GM23248 (cell line): Measurements from ENCODE around the gene SFMBT2. TPM values are rescaled to one million over a fixed set of nuclear protein-coding genes. Genes with fewer than 3 reads are reported as not detected.

Source experiments
- DNase-seq: peaks from one replicate; pipeline ENCODE4 v3.0.0-alpha.2; 2015
- H2AFZ ChIP-seq: fragments of 200-600 bp; sonication (generic); 2 replicates; pipeline ENCODE4 v1.6.1; 2016; ENCODE audit warnings: antibody characterized with exemption
- H3F3A ChIP-seq: fragments of 200-600 bp; sonication (generic); 2 replicates; pipeline ENCODE4 v1.6.1; 2016; ENCODE audit warnings: mild to moderate bottlenecking, antibody characterized with exemption, mixed run types; ENCODE audit not compliant: insufficient read depth
- H3K27ac ChIP-seq: fragments of 200-600 bp; sonication (generic); 2 replicates; pipeline ENCODE4 v1.5.1; 2016; ENCODE audit warnings: mild to moderate bottlenecking
- H3K27me3 ChIP-seq: fragments of 200-600 bp; sonication (generic); replicated peaks from 2 replicates; pipeline ENCODE4 v1.6.1; 2016; ENCODE audit warnings: mild to moderate bottlenecking; ENCODE audit not compliant: insufficient read depth
- H3K36me3 ChIP-seq: fragments of 200-600 bp; sonication (generic); 2 replicates; pipeline ENCODE4 v1.6.1; 2016; ENCODE audit warnings: low read depth, mild to moderate bottlenecking
- H3K4me1 ChIP-seq: fragments of 200-600 bp; sonication (generic); 2 replicates; pipeline ENCODE4 v1.6.1; 2016; ENCODE audit warnings: mild to moderate bottlenecking; ENCODE audit not compliant: insufficient read depth
- H3K4me2 ChIP-seq: fragments of 200-600 bp; sonication (generic); one replicate; pipeline ENCODE4 v1.6.1; 2016; ENCODE audit warnings: mild to moderate bottlenecking; ENCODE audit not compliant: unreplicated experiment
- H3K4me3 ChIP-seq: fragments of 200-600 bp; sonication (generic); 2 replicates; pipeline ENCODE4 v1.5.1; 2016; ENCODE audit warnings: mild to moderate bottlenecking
- H3K79me2 ChIP-seq: fragments of 200-600 bp; sonication (generic); 2 replicates; pipeline ENCODE4 v1.6.1; 2016; ENCODE audit warnings: mild to moderate bottlenecking; ENCODE audit not compliant: insufficient read depth
- H3K9ac ChIP-seq: fragments of 200-600 bp; sonication (generic); 2 replicates; pipeline ENCODE4 v1.6.1; 2016; ENCODE audit warnings: mild to moderate bottlenecking
- H3K9me2 ChIP-seq: fragments of 200-600 bp; sonication (generic); 2 replicates; pipeline ENCODE4 v1.6.1; 2016; ENCODE audit warnings: mixed run types, mild to moderate bottlenecking, moderate library complexity; ENCODE audit not compliant: insufficient read depth
- H3K9me3 ChIP-seq: fragments of 200-600 bp; sonication (generic); one replicate; pipeline ENCODE4 v1.6.1; 2017; ENCODE audit warnings: low read depth
- H4K20me1 ChIP-seq: fragments of 200-600 bp; sonication (generic); 2 replicates; pipeline ENCODE4 v1.6.0; 2016; ENCODE audit not compliant: insufficient read depth
- EZH2 ChIP-seq: fragments of 200-600 bp; sonication (generic); IDR thresholded peaks from 2 replicates; pipeline ENCODE4 v1.6.1; 2018; ENCODE audit warnings: antibody characterized with exemption, mild to moderate bottlenecking; ENCODE audit not compliant: insufficient read depth, poor library complexity, severe bottlenecking
- EZH2phosphoT487 ChIP-seq: fragments of 200-600 bp; sonication (generic); IDR thresholded peaks from 2 replicates; pipeline ENCODE4 v1.6.1; 2018; ENCODE audit warnings: antibody characterized with exemption, moderate library complexity, mild to moderate bottlenecking, low read depth; ENCODE audit not compliant: insufficient read depth
- WGBS, 2 experiments: methylation state at CpG; one replicate each; pipeline ENCODE4 v1.1.6; 2015 to 2017; ENCODE audit warnings: low lambda C conversion rate in 2 of 2, low coverage in 1 of 2; ENCODE audit errors: missing lambda C conversion rate in 2 of 2; 5-methylcytosine and 5-hydroxymethylcytosine counted together
- in situ Hi-C: fragments of 300-500 bp; cut with MboI; formaldehyde crosslinking; loops from 2 replicates; pipeline ENCODE4 v1.15.0; 2020
- polyA plus RNA-seq: library from polyadenylated mRNA; unstranded; fragments of >200 nt; fragmentation: Nextera tagmentation; extraction: Ambion mirVana; gene quantifications from 2 replicates; pipeline ENCODE4 v1.2.1, GENCODE V29; 2016
- total RNA-seq: library from RNA; depleted of rRNA; stranded (reverse); fragments of >200 nt; shearing (Covaris generic); gene quantifications from 2 replicates; pipeline ENCODE4 v1.2.3, GENCODE V29; 2014

SFMBT2 gene
- total and polyA plus RNA-seq, 2 experiments from 2014 or later, result 0.22 TPM; not detected in 1

DNA sequence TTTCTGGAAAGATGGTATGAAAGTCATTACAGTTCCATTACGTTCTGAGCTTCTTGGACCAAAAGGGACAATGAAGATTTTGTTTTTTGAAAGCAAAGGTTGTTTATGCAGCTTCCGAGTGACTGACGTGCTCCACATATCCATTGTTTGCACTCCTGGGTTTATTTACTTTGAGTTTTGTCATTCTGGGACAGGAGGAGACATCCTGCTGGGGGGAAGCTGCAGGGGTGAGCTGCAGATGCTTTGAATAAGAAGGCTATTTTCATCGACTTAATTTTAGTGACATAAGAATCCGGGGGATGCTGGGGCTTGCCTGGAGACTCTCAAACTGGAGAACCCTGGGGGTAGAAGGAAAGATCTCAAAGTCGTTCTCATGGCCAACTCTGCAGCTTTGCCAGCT lies 12.7 kb upstream of the SFMBT2 start:
- no peaks in the 10 kb centered on the region for H3K36me3 ChIP-seq
- DNase-seq, result no peak
- H3K79me2 ChIP-seq, result no peaks in the 10 kb centered on the region
- no peak overlapping the region for H3K27ac ChIP-seq
- H3K9me2 ChIP-seq, result no peaks in the 10 kb centered on the region
- no peak overlapping the region for H2AFZ ChIP-seq
- in situ Hi-C loops, result loop anchor here (25.0 kb wide), 2 partner anchors 761 to 986 kb away; no protein-coding TSS in a partner anchor
- no peaks in the 10 kb centered on the region for H3F3A ChIP-seq
- H3K4me2 ChIP-seq, result no peak overlapping the region
- peaks cover 22% of the 10 kb centered on the region; the same call in 1 of the 2 replicates for H3K27me3 ChIP-seq
- H4K20me1 ChIP-seq, result no peaks in the 10 kb centered on the region
- no peak overlapping the region for H3K9ac ChIP-seq
- no peaks in the 10 kb centered on the region for H3K9me3 ChIP-seq
- no peak overlapping the region for H3K4me3 ChIP-seq
- 11% methylated on average over 6 of the region's 6 CpGs for WGBS, 2 experiments
- TF ChIP-seq EZH2, result no peak
- TF ChIP-seq EZH2phosphoT487, result no peak
- no peaks in the 10 kb centered on the region for H3K4me1 ChIP-seq

DNA sequence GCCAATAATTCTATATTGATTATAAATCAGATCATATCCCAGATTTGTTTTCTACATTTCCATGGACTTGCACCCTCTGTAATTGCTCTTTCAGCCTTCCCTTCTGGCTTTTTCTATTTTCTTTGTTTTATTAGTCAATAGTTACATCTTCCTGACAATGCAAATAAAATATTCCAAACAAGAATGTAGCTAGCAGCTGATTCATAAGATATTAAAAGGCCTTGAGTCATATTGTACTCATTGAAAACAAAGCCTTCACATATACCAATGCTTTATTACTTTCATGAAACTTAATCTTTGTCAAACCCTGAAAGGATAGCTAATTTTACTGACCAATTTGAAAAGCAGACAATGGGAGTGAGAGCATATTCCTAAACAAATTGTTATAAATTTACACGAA lies 10.7 kb upstream of the SFMBT2 start:
- Histone ChIP-seq H3K27me3 (peaks cover 22% of the 10 kb centered on the region; the same call in 1 of the 2 replicates), H3K36me3 (no peaks in the 10 kb centered on the region), H3K9ac (no peak overlapping the region), H4K20me1 (no peaks in the 10 kb centered on the region), H3K27ac (no peak overlapping the region), H3K9me2 (no peaks in the 10 kb centered on the region), H3K4me1 (no peaks in the 10 kb centered on the region), H3K4me3 (no peak overlapping the region), H3K79me2 (no peaks in the 10 kb centered on the region), H3K4me2 (no peak overlapping the region), H2AFZ (no peak overlapping the region), H3F3A (no peaks in the 10 kb centered on the region), H3K9me3 (no peaks in the 10 kb centered on the region)
- WGBS, 2 experiments, result 32 to 53% methylated on average over 1 of the region's 1 CpG
- peak; percentile 24 for DNase-seq
- TF ChIP-seq EZH2 (no peak), EZH2phosphoT487 (no peak)
- in situ Hi-C loops, result loop anchor here (25.0 kb wide), 2 partner anchors 759 to 984 kb away; no protein-coding TSS in a partner anchor

DNA sequence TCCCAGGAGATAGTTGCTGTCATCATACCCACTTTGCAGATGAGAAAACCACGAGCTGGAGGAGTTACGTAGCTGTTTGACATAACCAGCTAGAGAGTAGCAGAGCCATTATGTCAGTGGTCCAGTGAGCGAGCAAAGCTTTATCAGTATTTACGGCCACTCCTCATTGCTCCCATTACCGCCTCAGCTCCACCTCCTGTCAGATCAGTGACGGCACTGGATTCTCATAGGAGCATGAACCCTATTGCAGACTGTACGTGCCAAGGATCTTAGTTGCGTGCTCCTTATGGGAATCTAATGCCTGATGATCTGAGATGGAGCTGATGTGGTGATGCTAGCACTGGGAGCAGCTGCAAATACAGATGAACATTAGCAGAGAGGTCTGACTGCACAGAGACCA lies 9.2 kb upstream of the SFMBT2 start:
- no peaks in the 10 kb centered on the region for H3F3A ChIP-seq
- H4K20me1 ChIP-seq, result no peaks in the 10 kb centered on the region
- in situ Hi-C loops, result loop anchor here (25.0 kb wide), 2 partner anchors 758 to 983 kb away; no protein-coding TSS in a partner anchor
- H3K9ac ChIP-seq, result no peak overlapping the region
- no peak overlapping the region for H3K27ac ChIP-seq
- TF ChIP-seq EZH2phosphoT487 (no peak), EZH2 (no peak)
- no peak for DNase-seq
- H3K27me3 ChIP-seq, result peaks cover 23% of the 10 kb centered on the region
- 60 to 61% methylated on average over 8 of the region's 8 CpGs for WGBS, 2 experiments
- no peaks in the 10 kb centered on the region for H3K79me2 ChIP-seq
- no peaks in the 10 kb centered on the region for H3K9me2 ChIP-seq
- H3K4me3 ChIP-seq, result no peak overlapping the region
- H3K36me3 ChIP-seq, result no peaks in the 10 kb centered on the region
- no peaks in the 10 kb centered on the region for H3K9me3 ChIP-seq
- H3K4me2 ChIP-seq, result no peak overlapping the region
- H3K4me1 ChIP-seq, result no peaks in the 10 kb centered on the region
- H2AFZ ChIP-seq, result no peak overlapping the region

DNA sequence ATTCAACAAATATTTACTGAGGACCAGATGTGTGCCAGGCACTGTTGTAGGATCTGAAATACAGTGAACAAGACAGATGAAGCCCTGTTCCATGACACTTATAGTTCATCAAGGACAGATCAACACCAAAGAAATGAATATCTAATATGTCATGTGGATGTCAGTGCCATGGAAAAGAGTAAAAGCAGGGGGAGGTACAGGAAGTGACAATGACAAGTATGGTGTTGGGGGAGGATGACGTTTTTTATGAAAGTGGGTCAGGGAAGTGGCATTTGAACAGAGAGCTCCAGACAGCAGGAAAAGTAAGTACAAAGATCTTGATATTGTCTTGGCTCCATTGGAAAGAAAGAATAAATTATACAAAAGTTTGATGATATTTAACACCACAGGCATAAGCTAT lies 7.0 kb upstream of the SFMBT2 start:
- Histone ChIP-seq H3K27ac (no peak overlapping the region), H3K27me3 (peaks cover 33% of the 10 kb centered on the region), H3K79me2 (no peaks in the 10 kb centered on the region), H3K9ac (no peak overlapping the region), H3F3A (no peaks in the 10 kb centered on the region), H3K4me2 (no peak overlapping the region), H3K9me3 (no peaks in the 10 kb centered on the region), H4K20me1 (no peaks in the 10 kb centered on the region), H3K9me2 (no peaks in the 10 kb centered on the region), H3K4me1 (no peaks in the 10 kb centered on the region), H3K36me3 (no peaks in the 10 kb centered on the region), H2AFZ (no peak overlapping the region), H3K4me3 (no peak overlapping the region)
- 0% methylated on average over 1 of the region's 1 CpG for WGBS, 2 experiments
- DNase-seq, result no peak
- TF ChIP-seq EZH2phosphoT487 (no peak), EZH2 (no peak)
- in situ Hi-C loops, result loop anchor here (25.0 kb wide), 2 partner anchors 756 to 981 kb away; no protein-coding TSS in a partner anchor
